A549 (cell line): Measurements from ENCODE around the gene CEBPA. TPM values are rescaled to one million over a fixed set of nuclear protein-coding genes. Genes with fewer than 3 reads are reported as not detected.
A peak's percentile ranks its signal among the peaks of the same experiment; 100 is the strongest.

Experiments used
- ATAC-seq, 2 experiments: fragments of 200-7000 bp in 1 of 2; fragments of >200 bp in 1 of 2; cut with Nextera tagmentation in 1 of 2; cut with Tn5 transposase in 1 of 2; 3 replicates each; pipeline versions ENCODE4 v1.8.0 to v1.9.1; 2018 to 2020; ENCODE audit warnings: mild to moderate bottlenecking in 1 of 2, moderate library complexity in 1 of 2
- CTCF ChIA-PET: fragments of 300-600 bp; sonication (Branson Sonifier 250); formaldehyde crosslinking; extraction: SDS; loops from one replicate; lab custom pipeline; 2021; ENCODE audit warnings: antibody characterized with exemption, inconsistent platforms; lab: Yijun Ruan, JAX
- POLR2A ChIA-PET: fragments of 350-600 bp; formaldehyde crosslinking; extraction: SDS; loops from one replicate; lab custom pipeline; 2021; ENCODE audit warnings: antibody characterized with exemption, inconsistent platforms; lab: Yijun Ruan, JAX
- DNase-seq, 2 experiments: peaks; one replicate each; pipeline versions ENCODE4 v3.0.0 to v3.0.0-alpha.2; 2011 to 2016; ENCODE audit warnings: low read depth in 1 of 2, low spot score in 1 of 2
- FAIRE-seq: peaks from 2 replicates; lab custom pipeline; 2011; peaks lifted over from hg19 to GRCh38; lab: Jason Lieb, UNC
- H3K27ac ChIP-seq, 2 experiments: fragments of >200 bp; sonication (Bioruptor Twin); formaldehyde crosslinking; 3 replicates each; pipeline ENCODE4 v1.5.1; 2016 to 2017
- H3K4me1 ChIP-seq: fragments of >200 bp; sonication (Bioruptor Twin); formaldehyde crosslinking; 3 replicates; pipeline ENCODE4 v1.6.1; 2016
- H3K4me2 ChIP-seq: fragments of >200 bp; sonication (Bioruptor Twin); formaldehyde crosslinking; 3 replicates; pipeline ENCODE4 v1.6.1; 2016
- H3K4me3 ChIP-seq: fragments of >200 bp; sonication (Bioruptor Twin); formaldehyde crosslinking; 3 replicates; pipeline ENCODE4 v1.5.1; 2016
- H3K9me3 ChIP-seq: fragments of >200 bp; sonication (Bioruptor Twin); formaldehyde crosslinking; 3 replicates; pipeline ENCODE4 v1.6.1; 2016
- BCL3 ChIP-seq: fragments of >200 bp; sonication (Bioruptor Twin); formaldehyde crosslinking; IDR thresholded peaks from 3 replicates; pipeline ENCODE4 v1.6.1; 2016
- CBX2 ChIP-seq: fragments of 200-600 bp; sonication (generic); IDR thresholded peaks from 2 replicates; pipeline ENCODE4 v1.6.1; 2016; ENCODE audit warnings: low read depth, mild to moderate bottlenecking, borderline replicate concordance
- CBX8 ChIP-seq: fragments of 200-600 bp; sonication (generic); IDR thresholded peaks from 2 replicates; pipeline ENCODE4 v1.6.1; 2016
- CHD4 ChIP-seq: fragments of 200-600 bp; sonication (generic); IDR thresholded peaks from 2 replicates; pipeline ENCODE4 v1.6.1; 2016; ENCODE audit warnings: antibody characterized with exemption, mild to moderate bottlenecking, borderline replicate concordance
- E2F6 ChIP-seq: IDR thresholded peaks from 2 replicates; pipeline ENCODE4 v1.6.1; 2012; ENCODE audit warnings: low read depth, borderline replicate concordance
- EHMT2 ChIP-seq: fragments of 200-600 bp; sonication (generic); IDR thresholded peaks from 2 replicates; pipeline ENCODE4 v1.6.1; 2016; ENCODE audit warnings: antibody characterized with exemption, low read depth, mild to moderate bottlenecking, moderate library complexity
- EP300 ChIP-seq, 2 experiments: fragments of >200 bp; sonication (Bioruptor Twin); formaldehyde crosslinking; IDR thresholded peaks; 2 replicates in 1 of 2; 3 replicates in 1 of 2; pipeline ENCODE4 v1.6.1; 2016 to 2017
- ESRRA ChIP-seq: fragments of 150-350 bp; IDR thresholded peaks from 2 replicates; pipeline ENCODE4 v1.6.1; 2014; ENCODE audit warnings: mild to moderate bottlenecking, low read length, borderline replicate concordance
- FOSB ChIP-seq: fragments of 250-450 bp; sonication (Bioruptor Pico); IDR thresholded peaks from 2 replicates; pipeline ENCODE4 v1.5.0; 2020; ENCODE audit warnings: mild to moderate bottlenecking, moderate library complexity
- FOSL2 ChIP-seq, 2 experiments: fragments of 450-650 bp in 1 of 2; fragments of >200 bp in 1 of 2; sonication (Bioruptor Twin) in 1 of 2; formaldehyde crosslinking; IDR thresholded peaks; 2 replicates each; pipeline versions ENCODE4 v1.5.0 to v1.6.1; 2016 to 2020; ENCODE audit warnings: mild to moderate bottlenecking in 1 of 2, moderate library complexity in 1 of 2
- FOXS1 ChIP-seq: fragments of 250-450 bp; sonication (Bioruptor Pico); IDR thresholded peaks from 2 replicates; pipeline ENCODE4 v1.5.0; 2020; ENCODE audit warnings: mild to moderate bottlenecking, moderate library complexity
- GATA3 ChIP-seq: IDR thresholded peaks from 2 replicates; pipeline ENCODE4 v1.6.1; 2012; ENCODE audit warnings: borderline replicate concordance
- HDAC2 ChIP-seq: fragments of 200-600 bp; sonication (generic); IDR thresholded peaks from 2 replicates; pipeline ENCODE4 v1.6.1; 2016
- HOXA7 ChIP-seq: fragments of 250-450 bp; sonication (Bioruptor Pico); IDR thresholded peaks from 2 replicates; pipeline ENCODE4 v1.5.0; 2020; ENCODE audit warnings: mild to moderate bottlenecking, moderate library complexity
- KDM1A ChIP-seq: fragments of 200-600 bp; sonication (generic); IDR thresholded peaks from 2 replicates; pipeline ENCODE4 v1.6.1; 2016; ENCODE audit warnings: low read depth, mild to moderate bottlenecking
- KDM5A ChIP-seq: fragments of 200-600 bp; sonication (generic); IDR thresholded peaks from 2 replicates; pipeline ENCODE4 v1.6.1; 2016; ENCODE audit warnings: antibody characterized with exemption, mild to moderate bottlenecking
- MAFK ChIP-seq: fragments of 450-650 bp; IDR thresholded peaks from 2 replicates; pipeline ENCODE4 v1.6.1; 2014; ENCODE audit not compliant: partially characterized antibody
- NFE2L2 ChIP-seq: fragments of 150-350 bp; conservative IDR thresholded peaks from 2 replicates; pipeline ENCODE4 v1.6.1; 2014; ENCODE audit warnings: low read length
- NR3C1 ChIP-seq: fragments of >200 bp; sonication (Bioruptor Twin); formaldehyde crosslinking; IDR thresholded peaks from 3 replicates; pipeline ENCODE4 v1.6.1; 2017
- PHF8 ChIP-seq: fragments of 200-600 bp; sonication (generic); IDR thresholded peaks from 2 replicates; pipeline ENCODE4 v1.6.1; 2016; ENCODE audit warnings: low read depth, mild to moderate bottlenecking, antibody characterized with exemption, moderate library complexity, borderline replicate concordance
- RAD21 ChIP-seq, 2 experiments: fragments of >200 bp in 1 of 2; sonication (Bioruptor Twin) in 1 of 2; formaldehyde crosslinking in 1 of 2; IDR thresholded peaks in 1 of 2; conservative IDR thresholded peaks in 1 of 2; 2 replicates in 1 of 2; 3 replicates in 1 of 2; pipeline ENCODE4 v1.6.1; 2012 to 2018; ENCODE audit warnings: inconsistent platforms in 1 of 2
- RNF2 ChIP-seq: fragments of 200-600 bp; sonication (generic); IDR thresholded peaks from 2 replicates; pipeline ENCODE4 v1.6.1; 2016; ENCODE audit warnings: low read depth, mild to moderate bottlenecking, antibody characterized with exemption, moderate library complexity, borderline replicate concordance
- SREBF2 ChIP-seq: fragments of 450-650 bp; IDR thresholded peaks from 2 replicates; pipeline ENCODE4 v1.6.1; 2014; ENCODE audit warnings: mild to moderate bottlenecking, moderate library complexity
- TP53 ChIP-seq: fragments of 250-450 bp; sonication (Bioruptor Pico); IDR thresholded peaks from 2 replicates; pipeline ENCODE4 v1.5.0; 2021; ENCODE audit warnings: mild to moderate bottlenecking, moderate library complexity
- ZFP36 ChIP-seq: fragments of 450-650 bp; IDR thresholded peaks from 2 replicates; pipeline ENCODE4 v1.6.1; 2014; ENCODE audit warnings: borderline replicate concordance; ENCODE audit not compliant: partially characterized antibody
- ZNF302 ChIP-seq: fragments of 250-450 bp; sonication (Bioruptor Pico); IDR thresholded peaks from 2 replicates; pipeline ENCODE4 v1.9.0; 2021; ENCODE audit warnings: inconsistent platforms, mild to moderate bottlenecking, moderate library complexity
- ZSCAN20 ChIP-seq: fragments of 250-450 bp; sonication (Bioruptor Pico); IDR thresholded peaks from 2 replicates; pipeline ENCODE4 v1.8.0; 2022; ENCODE audit warnings: mild to moderate bottlenecking, moderate library complexity
- WGBS: methylation state at CpG from one replicate; pipeline ENCODE4 v1.1.6; 2017; ENCODE audit errors: missing lambda C conversion rate; 5-methylcytosine and 5-hydroxymethylcytosine counted together
- polyA plus RNA-seq, 4 experiments: library from polyadenylated mRNA; depleted of rRNA in 3 of 4; stranded (reverse); fragments of >200 nt; fragmentation: RNase III in 1 of 4; extraction: RNeasy Plus Mini Kit Qiagen cat#74134 plus additional on column Dnase treatment in 1 of 4; gene quantifications; 2 replicates in 3 of 4; 3 replicates in 1 of 4; pipeline ENCODE4 v1.2.3, GENCODE V29; 2011 to 2017
- TF ChIP-seq, protein P1 (sequence below): fragments of 450-650 bp; IDR thresholded peaks from 2 replicates; pipeline ENCODE4 v1.6.1; 2014; ENCODE audit warnings: antibody characterized with exemption
- TF ChIP-seq, protein P2 (sequence below): IDR thresholded peaks from 2 replicates; pipeline ENCODE4 v1.6.1; 2012
- TF ChIP-seq, protein P3 (sequence below): fragments of 250-450 bp; sonication (Bioruptor Pico); IDR thresholded peaks from 2 replicates; pipeline ENCODE4 v1.5.0; 2021; ENCODE audit warnings: mild to moderate bottlenecking, moderate library complexity, borderline replicate concordance

CEBPA gene
- polyA plus RNA-seq, 2 of the 4 experiments (the other 2 are of a cell fraction) = 3.5 to 6.6 TPM

DNA sequence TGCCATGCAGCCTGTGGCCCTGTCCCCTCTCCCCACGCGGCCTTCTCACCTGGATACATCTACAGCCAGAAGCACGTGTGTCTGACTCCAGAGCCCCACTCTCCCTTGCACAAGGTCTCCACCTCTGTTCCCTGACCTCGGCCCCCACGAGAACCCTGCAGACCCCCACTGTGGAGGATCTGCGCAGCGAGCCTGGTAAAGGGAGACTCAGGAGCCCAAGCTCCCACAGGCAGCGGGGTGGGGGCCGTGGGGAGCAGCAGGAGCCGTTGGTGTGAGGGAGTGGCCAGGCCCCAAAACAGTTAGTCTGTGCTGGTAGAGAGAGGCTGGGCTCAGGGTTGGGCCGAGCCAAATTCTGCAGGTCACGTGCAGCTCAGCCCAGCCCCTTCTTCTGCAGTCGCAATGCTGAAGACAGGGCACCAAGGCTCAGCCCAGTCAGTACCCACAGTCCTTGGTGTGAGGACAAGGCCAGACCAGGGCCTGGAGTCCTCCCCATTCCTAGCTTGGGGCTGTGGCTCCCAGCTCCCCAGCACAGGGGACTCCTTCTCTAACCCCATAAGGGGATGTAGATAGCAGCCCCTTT, 48.0 kb downstream of the CEBPA start:
- ATAC-seq = peak; percentile 11 to 24; a peak in 3 of 6 replicates
- CTCF ChIA-PET = interaction anchor here (0.6 to 11.5 kb wide), 16 partner anchors 8 to 523 kb away, joined by 3 to 105 read pairs (median 7); partner anchors contain the start of gene CEBPA

DNA sequence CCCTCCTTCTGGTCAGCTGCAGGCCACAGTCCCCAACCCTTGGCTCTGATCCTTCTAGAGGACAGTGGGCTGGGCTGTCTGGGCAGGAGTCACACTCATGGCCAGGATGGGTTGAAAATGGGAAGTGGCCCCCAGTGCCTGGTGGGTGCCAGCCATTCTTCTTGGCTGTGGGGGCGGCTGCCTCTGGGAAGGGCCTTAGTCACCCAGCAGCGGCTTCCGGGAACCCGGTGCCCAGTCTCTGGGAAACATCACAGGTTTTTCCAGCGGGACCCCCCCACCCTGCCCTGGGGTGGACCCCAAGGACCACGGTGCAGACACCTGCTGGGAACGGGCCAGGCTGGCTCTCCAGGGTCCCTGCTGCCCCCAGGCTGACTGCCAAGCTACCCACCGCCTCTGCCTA, 49.4 kb downstream of the CEBPA start:
- Histone ChIP-seq H3K27ac (no peak overlapping the region), H3K4me2 (no peak overlapping the region), H3K4me1 (peaks cover 13% of the 10 kb centered on the region), H3K4me3 (no peak overlapping the region), H3K9me3 (peaks cover 4% of the 10 kb centered on the region; the same call in 1 of the 3 replicates)
- no peak for FAIRE-seq
- ATAC-seq = no peak
- no peak for DNase-seq
- POLR2A ChIA-PET = interaction anchor here (1.1 kb wide), 1 partner anchor 49 kb away, joined by 4 read pairs; the partner anchor contains the start of gene CEBPA
- CTCF ChIA-PET = interaction anchor here (0.9 to 11.5 kb wide), 8 partner anchors 11 to 165 kb away, joined by 3 to 105 read pairs (median 8); partner anchors contain the start of gene CEBPA
- WGBS = 61% methylated on average over 6 of the region's 8 CpGs
- no peak for TF ChIP-seq EHMT2
- no peak for TF ChIP-seq ZSCAN20 (CRISPR knock-in tag)
- no peak for TF ChIP-seq NFE2L2
- no peak for TF ChIP-seq FOSL2 (IDR thresholded peaks at IDR 0.05)
- TF ChIP-seq FOSL2 (CRISPR knock-in tag; IDR thresholded peaks at IDR 0.05) = no peak
- no peak for TF ChIP-seq ZFP36
- no peak for TF ChIP-seq RNF2
- TF ChIP-seq HOXA7 = no peak
- no peak for TF ChIP-seq GATA3
- TF ChIP-seq, protein P1, sequence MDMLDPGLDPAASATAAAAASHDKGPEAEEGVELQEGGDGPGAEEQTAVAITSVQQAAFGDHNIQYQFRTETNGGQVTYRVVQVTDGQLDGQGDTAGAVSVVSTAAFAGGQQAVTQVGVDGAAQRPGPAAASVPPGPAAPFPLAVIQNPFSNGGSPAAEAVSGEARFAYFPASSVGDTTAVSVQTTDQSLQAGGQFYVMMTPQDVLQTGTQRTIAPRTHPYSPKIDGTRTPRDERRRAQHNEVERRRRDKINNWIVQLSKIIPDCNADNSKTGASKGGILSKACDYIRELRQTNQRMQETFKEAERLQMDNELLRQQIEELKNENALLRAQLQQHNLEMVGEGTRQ = no peak
- no peak for TF ChIP-seq ZNF302 (CRISPR knock-in tag)
- no peak for TF ChIP-seq CBX2
- TF ChIP-seq FOSB = no peak
- no peak for TF ChIP-seq E2F6
- no peak for TF ChIP-seq CHD4
- TF ChIP-seq NR3C1 = no peak
- TF ChIP-seq, protein P2, sequence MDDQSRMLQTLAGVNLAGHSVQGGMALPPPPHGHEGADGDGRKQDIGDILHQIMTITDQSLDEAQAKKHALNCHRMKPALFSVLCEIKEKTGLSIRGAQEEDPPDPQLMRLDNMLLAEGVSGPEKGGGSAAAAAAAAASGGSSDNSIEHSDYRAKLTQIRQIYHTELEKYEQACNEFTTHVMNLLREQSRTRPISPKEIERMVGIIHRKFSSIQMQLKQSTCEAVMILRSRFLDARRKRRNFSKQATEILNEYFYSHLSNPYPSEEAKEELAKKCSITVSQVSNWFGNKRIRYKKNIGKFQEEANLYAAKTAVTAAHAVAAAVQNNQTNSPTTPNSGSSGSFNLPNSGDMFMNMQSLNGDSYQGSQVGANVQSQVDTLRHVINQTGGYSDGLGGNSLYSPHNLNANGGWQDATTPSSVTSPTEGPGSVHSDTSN = no peak

More for the DNA sequence above, 48.0 kb downstream of the CEBPA start:
- FAIRE-seq (no peak), DNase-seq (no peak)
- Histone ChIP-seq H3K4me3 (no peak overlapping the region), H3K4me2 (no peak overlapping the region), H3K27ac (no peak overlapping the region), H3K9me3 (peaks cover 12% of the 10 kb centered on the region; the same call in 2 of the 3 replicates), H3K4me1 (peaks cover 8% of the 10 kb centered on the region)
- POLR2A ChIA-PET = no interaction called here
- TF ChIP-seq PHF8 = no peak
- TF ChIP-seq, protein P3, sequence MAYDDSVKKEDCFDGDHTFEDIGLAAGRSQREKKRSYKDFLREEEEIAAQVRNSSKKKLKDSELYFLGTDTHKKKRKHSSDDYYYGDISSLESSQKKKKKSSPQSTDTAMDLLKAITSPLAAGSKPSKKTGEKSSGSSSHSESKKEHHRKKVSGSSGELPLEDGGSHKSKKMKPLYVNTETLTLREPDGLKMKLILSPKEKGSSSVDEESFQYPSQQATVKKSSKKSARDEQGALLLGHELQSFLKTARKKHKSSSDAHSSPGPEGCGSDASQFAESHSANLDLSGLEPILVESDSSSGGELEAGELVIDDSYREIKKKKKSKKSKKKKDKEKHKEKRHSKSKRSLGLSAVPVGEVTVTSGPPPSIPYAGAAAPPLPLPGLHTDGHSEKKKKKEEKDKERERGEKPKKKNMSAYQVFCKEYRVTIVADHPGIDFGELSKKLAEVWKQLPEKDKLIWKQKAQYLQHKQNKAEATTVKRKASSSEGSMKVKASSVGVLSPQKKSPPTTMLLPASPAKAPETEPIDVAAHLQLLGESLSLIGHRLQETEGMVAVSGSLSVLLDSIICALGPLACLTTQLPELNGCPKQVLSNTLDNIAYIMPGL (CRISPR knock-in tag) = no peak
- TF ChIP-seq, protein P1 = no peak
- TF ChIP-seq KDM1A = no peak
- TF ChIP-seq EP300 (IDR thresholded peaks at IDR 0.05) = no peak
- TF ChIP-seq TP53 = no peak
- no peak for TF ChIP-seq HDAC2
- no peak for TF ChIP-seq KDM5A
- TF ChIP-seq FOSL2 (IDR thresholded peaks at IDR 0.05) = no peak
- no peak for TF ChIP-seq FOSL2 (CRISPR knock-in tag; IDR thresholded peaks at IDR 0.05)
- TF ChIP-seq RAD21 (conservative IDR thresholded peaks at IDR 0.05 in 1 of 2, IDR thresholded peaks at IDR 0.05 in 1 of 2) = no peak
- TF ChIP-seq CBX8 = no peak
- no peak for TF ChIP-seq ZSCAN20 (CRISPR knock-in tag)
- no peak for TF ChIP-seq FOXS1 (CRISPR knock-in tag)
- TF ChIP-seq MAFK = no peak
- TF ChIP-seq BCL3 = no peak
- no peak for TF ChIP-seq SREBF2
- no peak for TF ChIP-seq ESRRA
- 56% methylated on average over 13 of the region's 13 CpGs for WGBS
